Activated CD4-positive, alpha-beta memory T cell treated with anti-CD3 and anti-CD28 coated beads for 36 hours (primary cell): ENCODE results near the gene PLCB1. TPM values are rescaled to one million over a fixed set of nuclear protein-coding genes. Genes with fewer than 3 reads are reported as not detected.

Experiments used
- CTCF ChIA-PET: fragments of 350-600 bp; sonication (Branson Sonifier 250); formaldehyde crosslinking; loops from one replicate; lab custom pipeline; 2021; ENCODE audit warnings: antibody characterized with exemption, inconsistent platforms; lab: Charles Lee
- POLR2A ChIA-PET: fragments of 350-600 bp; sonication (Branson Sonifier 250); formaldehyde crosslinking; loops from one replicate; lab custom pipeline; 2021; ENCODE audit warnings: antibody characterized with exemption; lab: Charles Lee
- DNase-seq: peaks from one replicate; pipeline ENCODE4 v3.0.0-alpha.2; 2020
- H3K27ac Mint-ChIP-seq: one replicate; pipeline ENCODE4 v1.8.0; 2021; ENCODE audit warnings: mixed read lengths
- H3K27me3 Mint-ChIP-seq: one replicate; pipeline ENCODE4 v1.8.0; 2021; ENCODE audit warnings: mixed read lengths
- H3K36me3 Mint-ChIP-seq: one replicate; pipeline ENCODE4 v1.8.0; 2021; ENCODE audit warnings: mixed read lengths
- H3K4me1 Mint-ChIP-seq: one replicate; pipeline ENCODE4 v1.8.0; 2021; ENCODE audit warnings: low read depth, mixed read lengths
- H3K4me3 Mint-ChIP-seq: one replicate; pipeline ENCODE4 v1.8.0; 2021; ENCODE audit warnings: mild to moderate bottlenecking, mixed read lengths
- H3K9me3 Mint-ChIP-seq: one replicate; pipeline ENCODE4 v1.8.0; 2021; ENCODE audit warnings: mixed read lengths
- intact Hi-C: fragments of 100-400 bp; cut with micrococcal nuclease; formaldehyde crosslinking; loops from one replicate; pipeline ENCODE4 v1.15.1; 2023
- total RNA-seq, 2 experiments: library from RNA; stranded (reverse); gene quantifications; one replicate each; pipeline ENCODE4 v1.2.3, GENCODE V29; 2021

PLCB1 gene
- total RNA-seq, 2 experiments from 2014 or later = 3.9 to 4.0 TPM

GRCh38 chr20:8532169-8532568, 400.1 kb downstream of the PLCB1 start:
- no peaks in the 10 kb centered on the region for H3K9me3 Mint-ChIP-seq
- ChIA-PET CTCF (no interaction called here), POLR2A (no interaction called here)
- DNase-seq = no peak
- H3K27me3 Mint-ChIP-seq = no peaks in the 10 kb centered on the region
- no peak overlapping the region for H3K4me3 Mint-ChIP-seq
- no peaks in the 10 kb centered on the region for H3K4me1 Mint-ChIP-seq
- H3K27ac Mint-ChIP-seq = no peak overlapping the region
- intact Hi-C loops = no loop called here
- H3K36me3 Mint-ChIP-seq = no peaks in the 10 kb centered on the region

GRCh38 chr20:8534368-8535160, 402.5 kb downstream of the PLCB1 start:
- no peak for DNase-seq
- Mint-ChIP-seq H3K27me3 (no peaks in the 10 kb centered on the region), H3K4me3 (no peak overlapping the region), H3K27ac (no peak overlapping the region), H3K36me3 (no peaks in the 10 kb centered on the region), H3K4me1 (no peaks in the 10 kb centered on the region), H3K9me3 (no peaks in the 10 kb centered on the region)
- CTCF ChIA-PET = interaction anchor here (1.0 to 1.3 kb wide), 2 partner anchors 188 to 491 kb away, joined by 3 to 5 read pairs; no protein-coding TSS in a partner anchor
- intact Hi-C loops = no loop called here
- POLR2A ChIA-PET = no interaction called here

GRCh38 chr20:8535403-8536261, 403.6 kb downstream of the PLCB1 start:
- Mint-ChIP-seq H3K27me3 (no peaks in the 10 kb centered on the region), H3K27ac (no peak overlapping the region), H3K9me3 (no peaks in the 10 kb centered on the region), H3K4me1 (no peaks in the 10 kb centered on the region), H3K4me3 (no peak overlapping the region), H3K36me3 (no peaks in the 10 kb centered on the region)
- ChIA-PET POLR2A (no interaction called here), CTCF (interaction anchor here (0.8 to 1.3 kb wide), 3 partner anchors 9 to 492 kb away, joined by 3 to 5 read pairs (median 3); no protein-coding TSS in a partner anchor)
- intact Hi-C loops = no loop called here
- no peak for DNase-seq

GRCh38 chr20:8536262-8536618, 404.2 kb downstream of the PLCB1 start:
- no peaks in the 10 kb centered on the region for H3K36me3 Mint-ChIP-seq
- H3K9me3 Mint-ChIP-seq = no peaks in the 10 kb centered on the region
- H3K4me1 Mint-ChIP-seq = no peaks in the 10 kb centered on the region
- no peak overlapping the region for H3K27ac Mint-ChIP-seq
- H3K4me3 Mint-ChIP-seq = no peak overlapping the region
- ChIA-PET CTCF (interaction anchor here (0.7 to 1.3 kb wide), 3 partner anchors 9 to 489 kb away, joined by 3 to 5 read pairs (median 3); no protein-coding TSS in a partner anchor), POLR2A (no interaction called here)
- intact Hi-C loops = no loop called here
- no peak for DNase-seq
- H3K27me3 Mint-ChIP-seq = no peaks in the 10 kb centered on the region

- CTCF ChIA-PET = no interaction called here
- H3K27me3 Mint-ChIP-seq = no peaks in the 10 kb centered on the region
- no peak for DNase-seq
- no peaks in the 10 kb centered on the region for H3K36me3 Mint-ChIP-seq
- no peak overlapping the region for H3K4me3 Mint-ChIP-seq
- no peaks in the 10 kb centered on the region for H3K4me1 Mint-ChIP-seq
- intact Hi-C loops = no loop called here
- no peaks in the 10 kb centered on the region for H3K9me3 Mint-ChIP-seq
- no peak overlapping the region for H3K27ac Mint-ChIP-seq
- POLR2A ChIA-PET = no interaction called here
Observed at GRCh38 chr20:8540466-8540865, 408.4 kb downstream of the PLCB1 start.

GRCh38 chr20:8542110-8542486, 410.0 kb downstream of the PLCB1 start:
- DNase-seq = no peak
- CTCF ChIA-PET = no interaction called here
- POLR2A ChIA-PET = no interaction called here
- Mint-ChIP-seq H3K36me3 (no peaks in the 10 kb centered on the region), H3K27me3 (no peaks in the 10 kb centered on the region), H3K9me3 (no peaks in the 10 kb centered on the region), H3K4me3 (no peak overlapping the region), H3K4me1 (no peaks in the 10 kb centered on the region), H3K27ac (no peak overlapping the region)
- intact Hi-C loops = no loop called here

- no peak for DNase-seq
- H3K27me3 Mint-ChIP-seq = no peaks in the 10 kb centered on the region
- ChIA-PET POLR2A (no interaction called here), CTCF (interaction anchor here (1.0 kb wide), 1 partner anchor 9 kb away, joined by 3 read pairs; no protein-coding TSS in a partner anchor)
- no peaks in the 10 kb centered on the region for H3K36me3 Mint-ChIP-seq
- intact Hi-C loops = no loop called here
- H3K9me3 Mint-ChIP-seq = no peaks in the 10 kb centered on the region
- H3K27ac Mint-ChIP-seq = no peak overlapping the region
- no peaks in the 10 kb centered on the region for H3K4me1 Mint-ChIP-seq
- no peak overlapping the region for H3K4me3 Mint-ChIP-seq
Observed at GRCh38 chr20:8545212-8545611, 413.1 kb downstream of the PLCB1 start.

- ChIA-PET POLR2A (no interaction called here), CTCF (no interaction called here)
- intact Hi-C loops = no loop called here
- H3K4me1 Mint-ChIP-seq = no peaks in the 10 kb centered on the region
- DNase-seq = no peak
- H3K27ac Mint-ChIP-seq = no peak overlapping the region
- no peaks in the 10 kb centered on the region for H3K27me3 Mint-ChIP-seq
- H3K4me3 Mint-ChIP-seq = no peak overlapping the region
- no peaks in the 10 kb centered on the region for H3K9me3 Mint-ChIP-seq
- no peaks in the 10 kb centered on the region for H3K36me3 Mint-ChIP-seq
Observed at GRCh38 chr20:8547035-8547650, 415.1 kb downstream of the PLCB1 start.

GRCh38 chr20:8547968-8548588, 416.0 kb downstream of the PLCB1 start:
- DNase-seq = no peak
- ChIA-PET CTCF (no interaction called here), POLR2A (no interaction called here)
- H3K4me1 Mint-ChIP-seq = no peaks in the 10 kb centered on the region
- no peaks in the 10 kb centered on the region for H3K36me3 Mint-ChIP-seq
- intact Hi-C loops = no loop called here
- no peak overlapping the region for H3K27ac Mint-ChIP-seq
- no peaks in the 10 kb centered on the region for H3K27me3 Mint-ChIP-seq
- no peaks in the 10 kb centered on the region for H3K9me3 Mint-ChIP-seq
- no peak overlapping the region for H3K4me3 Mint-ChIP-seq

- CTCF ChIA-PET = no interaction called here
- Mint-ChIP-seq H3K27ac (no peak overlapping the region), H3K36me3 (no peaks in the 10 kb centered on the region), H3K27me3 (no peaks in the 10 kb centered on the region), H3K4me1 (no peaks in the 10 kb centered on the region), H3K4me3 (no peak overlapping the region), H3K9me3 (no peaks in the 10 kb centered on the region)
- no peak for DNase-seq
- intact Hi-C loops = no loop called here
- POLR2A ChIA-PET = no interaction called here
Observed at GRCh38 chr20:8549192-8549591, 417.1 kb downstream of the PLCB1 start.

- H3K9me3 Mint-ChIP-seq = peaks cover 26% of the 10 kb centered on the region
- H3K27me3 Mint-ChIP-seq = no peaks in the 10 kb centered on the region
- no peak overlapping the region for H3K4me3 Mint-ChIP-seq
- H3K4me1 Mint-ChIP-seq = no peaks in the 10 kb centered on the region
- CTCF ChIA-PET = no interaction called here
- POLR2A ChIA-PET = no interaction called here
- DNase-seq = no peak
- intact Hi-C loops = no loop called here
- H3K27ac Mint-ChIP-seq = no peak overlapping the region
- peaks cover 3% of the 10 kb centered on the region for H3K36me3 Mint-ChIP-seq
Observed at GRCh38 chr20:8557711-8558110, 425.6 kb downstream of the PLCB1 start.

GRCh38 chr20:8562356-8562755, 430.3 kb downstream of the PLCB1 start:
- peaks cover 18% of the 10 kb centered on the region for H3K9me3 Mint-ChIP-seq
- intact Hi-C loops = no loop called here
- CTCF ChIA-PET = no interaction called here
- H3K4me1 Mint-ChIP-seq = no peaks in the 10 kb centered on the region
- H3K4me3 Mint-ChIP-seq = no peak overlapping the region
- H3K36me3 Mint-ChIP-seq = no peaks in the 10 kb centered on the region
- no peak for DNase-seq
- H3K27me3 Mint-ChIP-seq = no peaks in the 10 kb centered on the region
- no peak overlapping the region for H3K27ac Mint-ChIP-seq
- POLR2A ChIA-PET = no interaction called here
